Calu3 (cell line): ENCODE measurements around the gene C2CD3. TPM values are rescaled to one million over a fixed set of nuclear protein-coding genes. Genes with fewer than 3 reads are reported as not detected.

Experiments used
- BruUV-seq: library from RNA; stranded (reverse); fragments of 400-500 nt; replicated peaks from 2 replicates; lab custom pipeline; 2021; lab: Mats Ljungman, UMichigan
- CTCF ChIA-PET: fragments of 300-600 bp; sonication (Branson Sonifier 250); formaldehyde crosslinking; loops from one replicate; lab custom pipeline; 2022; ENCODE audit warnings: antibody characterized with exemption; lab: Charles Lee
- DNase-seq: peaks from one replicate; pipeline ENCODE4 v3.0.0; 2022
- H3K27ac Mint-ChIP-seq: one replicate; pipeline ENCODE4 v1.8.0; 2022; ENCODE audit warnings: mixed read lengths; ENCODE audit not compliant: unreplicated experiment
- H3K27me3 Mint-ChIP-seq: one replicate; pipeline ENCODE4 v1.8.0; 2022; ENCODE audit warnings: mixed read lengths; ENCODE audit not compliant: unreplicated experiment
- H3K36me3 Mint-ChIP-seq: one replicate; pipeline ENCODE4 v1.8.0; 2022; ENCODE audit warnings: mild to moderate bottlenecking, moderate library complexity, mixed read lengths; ENCODE audit not compliant: insufficient read depth, unreplicated experiment
- H3K4me1 Mint-ChIP-seq: one replicate; pipeline ENCODE4 v1.8.0; 2022; ENCODE audit warnings: mild to moderate bottlenecking, low read depth, mixed read lengths; ENCODE audit not compliant: unreplicated experiment
- H3K4me3 Mint-ChIP-seq: one replicate; pipeline ENCODE4 v1.8.0; 2022; ENCODE audit warnings: mild to moderate bottlenecking, low read depth, moderate library complexity, mixed read lengths; ENCODE audit not compliant: unreplicated experiment
- H3K9me3 Mint-ChIP-seq: one replicate; pipeline ENCODE4 v1.8.0; 2022; ENCODE audit warnings: low read depth, mixed read lengths; ENCODE audit not compliant: unreplicated experiment
- intact Hi-C: fragments of 100-400 bp; cut with micrococcal nuclease; formaldehyde crosslinking; loops from one replicate; pipeline ENCODE4 v1.10.0; 2022; ENCODE audit not compliant: unreplicated experiment
- total RNA-seq: library from RNA; stranded (reverse); gene quantifications from 2 replicates; pipeline ENCODE4 v1.2.3, GENCODE V29; 2022
- TF ChIP-seq, protein P1 (sequence below): fragments of 200-600 bp; IDR thresholded peaks from one replicate; pipeline ENCODE4 v1.8.0; 2022; ENCODE audit warnings: antibody characterized with exemption; ENCODE audit not compliant: unreplicated experiment

The C2CD3 gene
- total RNA-seq, 1 experiment from 2014 or later, result 26.9 TPM

DNA sequence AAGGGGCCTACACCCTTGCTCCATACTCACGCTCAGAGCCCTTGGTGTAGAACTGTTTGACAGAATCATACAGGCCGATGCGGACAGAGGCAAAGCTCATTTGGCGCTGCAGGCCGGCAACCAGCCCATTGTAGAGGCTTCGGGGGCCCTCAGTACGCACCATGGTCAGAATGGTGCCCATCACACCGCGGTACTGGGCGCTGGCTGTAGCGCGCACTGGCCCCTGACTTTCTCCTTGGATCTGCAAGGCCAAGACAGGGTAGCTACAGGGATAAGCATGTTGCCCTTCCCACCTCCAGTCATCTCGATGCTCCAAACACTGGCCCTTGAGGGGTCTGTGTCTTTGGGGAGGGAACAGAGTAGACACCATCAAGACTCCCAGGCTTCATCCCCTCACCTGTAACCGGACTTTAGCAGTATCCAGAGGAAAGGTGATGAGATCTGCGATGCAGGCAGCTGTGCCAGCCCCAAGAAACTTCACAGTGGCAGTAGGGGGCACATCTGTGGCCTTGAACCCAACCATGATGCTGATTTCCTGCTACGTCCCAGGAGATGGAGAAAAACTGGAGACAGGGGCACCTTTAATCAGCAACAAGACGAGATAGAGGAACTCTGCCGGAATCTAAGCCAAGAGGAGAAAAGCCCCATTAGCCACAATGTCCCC lies 192.8 kb downstream of the C2CD3 start:
- intact Hi-C loops, result no loop called here

DNA sequence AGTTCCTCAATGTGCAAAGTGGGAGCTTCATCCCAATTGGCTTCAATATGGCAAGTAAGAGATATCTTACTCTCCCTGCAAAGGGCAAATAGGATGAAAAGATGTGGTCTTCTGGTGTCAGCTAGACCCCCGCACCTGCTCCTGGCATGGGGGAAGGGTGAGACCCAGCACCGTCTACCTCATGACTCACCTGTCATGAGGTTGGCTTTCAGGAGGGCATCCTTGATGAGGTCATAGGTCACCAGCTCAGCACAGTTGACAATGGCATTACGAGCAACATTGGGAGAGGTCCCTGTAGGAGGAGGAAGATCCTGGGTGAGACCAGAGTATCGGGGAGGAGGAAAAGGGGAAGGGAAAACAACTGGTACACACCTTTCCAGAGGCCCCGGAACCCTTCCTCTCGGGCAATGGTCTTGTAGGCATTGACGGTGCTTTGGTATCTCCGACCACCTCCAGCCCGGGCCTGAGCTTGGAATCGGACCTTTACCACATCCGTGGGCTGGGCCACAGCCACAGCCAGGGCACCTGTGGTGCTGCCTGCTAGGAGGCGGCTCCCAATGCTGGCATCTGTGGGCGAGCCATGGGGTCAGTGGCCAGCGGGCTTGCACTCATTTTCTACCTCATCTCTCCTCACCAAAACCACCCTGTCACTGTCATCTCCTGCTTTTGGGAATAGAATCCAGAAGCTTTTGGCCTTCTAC lies 194.2 kb downstream of the C2CD3 start:
- Mint-ChIP-seq H3K27ac (no peak overlapping the region), H3K4me3 (no peak overlapping the region), H3K4me1 (peaks cover under 1% of the 10 kb centered on the region), H3K36me3 (peaks cover 13% of the 10 kb centered on the region), H3K9me3 (no peaks in the 10 kb centered on the region), H3K27me3 (no peaks in the 10 kb centered on the region)
- DNase-seq, result no peak
- TF ChIP-seq, protein P1, sequence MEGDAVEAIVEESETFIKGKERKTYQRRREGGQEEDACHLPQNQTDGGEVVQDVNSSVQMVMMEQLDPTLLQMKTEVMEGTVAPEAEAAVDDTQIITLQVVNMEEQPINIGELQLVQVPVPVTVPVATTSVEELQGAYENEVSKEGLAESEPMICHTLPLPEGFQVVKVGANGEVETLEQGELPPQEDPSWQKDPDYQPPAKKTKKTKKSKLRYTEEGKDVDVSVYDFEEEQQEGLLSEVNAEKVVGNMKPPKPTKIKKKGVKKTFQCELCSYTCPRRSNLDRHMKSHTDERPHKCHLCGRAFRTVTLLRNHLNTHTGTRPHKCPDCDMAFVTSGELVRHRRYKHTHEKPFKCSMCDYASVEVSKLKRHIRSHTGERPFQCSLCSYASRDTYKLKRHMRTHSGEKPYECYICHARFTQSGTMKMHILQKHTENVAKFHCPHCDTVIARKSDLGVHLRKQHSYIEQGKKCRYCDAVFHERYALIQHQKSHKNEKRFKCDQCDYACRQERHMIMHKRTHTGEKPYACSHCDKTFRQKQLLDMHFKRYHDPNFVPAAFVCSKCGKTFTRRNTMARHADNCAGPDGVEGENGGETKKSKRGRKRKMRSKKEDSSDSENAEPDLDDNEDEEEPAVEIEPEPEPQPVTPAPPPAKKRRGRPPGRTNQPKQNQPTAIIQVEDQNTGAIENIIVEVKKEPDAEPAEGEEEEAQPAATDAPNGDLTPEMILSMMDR, result no peak
- CTCF ChIA-PET, result no interaction called here
- intact Hi-C loops, result no loop called here
- no TSS peak for BruUV-seq

More for the DNA sequence above, 192.8 kb downstream of the C2CD3 start:
- no peak for DNase-seq
- H3K27me3 Mint-ChIP-seq, result no peaks in the 10 kb centered on the region
- no TSS peak for BruUV-seq
- H3K4me1 Mint-ChIP-seq, result peaks cover 14% of the 10 kb centered on the region
- no peaks in the 10 kb centered on the region for H3K9me3 Mint-ChIP-seq
- peaks cover 26% of the 10 kb centered on the region for H3K36me3 Mint-ChIP-seq
- TF ChIP-seq, protein P1, result no peak
- H3K27ac Mint-ChIP-seq, result no peak overlapping the region
- no peak overlapping the region for H3K4me3 Mint-ChIP-seq
- CTCF ChIA-PET, result no interaction called here

DNA sequence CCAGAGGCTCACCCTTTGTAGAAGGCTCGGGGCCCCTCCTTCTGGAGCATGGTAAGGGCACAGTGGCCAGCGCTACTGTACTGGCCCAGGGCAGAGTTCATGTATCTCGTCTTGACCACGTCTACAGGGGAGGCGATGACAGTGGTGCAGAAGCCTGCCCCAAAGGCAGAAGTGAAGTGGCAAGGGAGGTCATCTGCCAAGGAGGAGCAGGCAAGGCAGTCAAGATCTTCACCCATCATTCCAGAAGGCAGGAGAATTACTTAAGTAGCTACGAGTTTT lies 195.4 kb downstream of the C2CD3 start:
- peaks cover 9% of the 10 kb centered on the region for H3K36me3 Mint-ChIP-seq
- H3K4me1 Mint-ChIP-seq, result no peaks in the 10 kb centered on the region
- no peaks in the 10 kb centered on the region for H3K27me3 Mint-ChIP-seq
- H3K4me3 Mint-ChIP-seq, result no peak overlapping the region
- no peak for DNase-seq
- no peaks in the 10 kb centered on the region for H3K9me3 Mint-ChIP-seq
- intact Hi-C loops, result no loop called here
- BruUV-seq, result no TSS peak
- TF ChIP-seq, protein P1, result no peak
- CTCF ChIA-PET, result interaction anchor here (0.6 kb wide), 1 partner anchor 62 kb away, joined by 4 read pairs; no protein-coding TSS in a partner anchor
- no peak overlapping the region for H3K27ac Mint-ChIP-seq

DNA sequence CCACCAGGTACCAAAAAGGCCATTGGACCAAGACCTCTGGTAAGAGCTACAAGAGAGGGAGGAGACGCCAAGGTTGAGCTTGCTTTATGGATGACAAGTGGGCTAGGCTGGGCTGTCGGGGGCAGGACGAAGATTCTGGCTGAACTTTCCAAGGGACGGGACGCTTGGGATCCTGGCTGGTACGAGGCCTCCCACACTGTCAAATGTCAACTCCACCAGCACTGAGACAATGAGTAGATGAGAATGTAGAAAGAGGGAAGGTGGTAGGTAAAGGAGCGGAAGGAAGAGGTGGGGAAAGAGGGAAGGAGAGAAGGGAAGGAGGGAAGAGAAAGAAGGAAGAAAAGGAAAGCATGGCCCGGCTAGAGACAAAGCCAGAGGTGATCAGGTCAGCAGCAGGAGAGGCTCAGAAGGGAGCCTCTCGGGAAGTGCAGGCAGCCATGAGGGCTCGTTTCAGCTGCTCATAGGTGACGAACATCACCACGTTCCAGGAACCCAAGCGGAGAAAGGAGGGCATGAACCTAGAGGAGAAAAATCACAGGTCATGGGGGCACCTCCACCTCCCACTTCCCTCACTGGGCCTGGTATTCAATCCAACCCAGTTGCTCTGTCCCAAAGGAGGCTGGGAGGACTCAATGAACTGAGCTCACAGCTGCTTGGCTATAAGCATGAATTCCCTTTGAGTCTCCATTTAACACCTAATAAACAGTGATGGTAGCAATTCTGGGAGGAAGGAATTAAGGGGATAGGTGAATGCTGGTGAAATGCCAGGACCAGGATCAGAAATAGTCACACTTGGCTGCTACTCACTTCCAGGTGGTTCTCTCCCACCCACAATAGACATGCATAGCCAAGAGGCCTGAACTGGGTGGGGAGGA lies 196.0 kb downstream of the C2CD3 start:
- CTCF ChIA-PET, result interaction anchor here (0.6 kb wide), 1 partner anchor 63 kb away, joined by 4 read pairs; no protein-coding TSS in a partner anchor
- Mint-ChIP-seq H3K4me1 (no peaks in the 10 kb centered on the region), H3K27ac (no peak overlapping the region), H3K27me3 (no peaks in the 10 kb centered on the region), H3K36me3 (peaks cover 5% of the 10 kb centered on the region), H3K4me3 (no peak overlapping the region), H3K9me3 (no peaks in the 10 kb centered on the region)
- TF ChIP-seq, protein P1, result no peak
- intact Hi-C loops, result no loop called here
- no TSS peak for BruUV-seq
- DNase-seq, result no peak
